ENCODE measurements around the gene B4GALT5.

Gene B4GALT5

DNA sequence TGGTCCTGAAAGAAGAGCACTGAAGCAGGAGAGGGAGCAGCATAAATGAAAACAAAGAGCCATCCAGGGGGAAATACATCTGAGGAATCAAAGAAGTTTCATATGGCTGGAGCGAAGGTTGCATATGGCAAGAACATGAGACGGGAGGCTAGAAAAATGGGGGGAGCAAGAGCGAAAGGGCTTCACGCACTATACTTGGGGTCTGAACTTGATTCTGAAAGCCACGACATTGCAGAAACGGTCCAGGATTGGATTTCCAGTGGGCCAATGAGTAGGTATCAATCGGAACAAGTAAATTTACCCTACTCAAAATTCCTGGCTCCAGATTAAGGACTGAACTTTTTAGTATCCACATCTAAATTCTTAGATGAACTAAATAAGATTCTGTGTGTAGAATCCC, 47.9 kb downstream of the B4GALT5 start:
- no peaks in the 10 kb centered on the region for H3K9me3 ChIP-seq (ENCODE audit: insufficient read depth, low read depth, low read length)
- H3K4me1 ChIP-seq (ENCODE audit: control insufficient read depth in 1 of 2, insufficient read depth in 2 of 2, low read length in 2 of 2) = peaks cover 0 to 3% of the 10 kb centered on the region in 2 experiments
- H3K9ac ChIP-seq (ENCODE audit: low read length) = no peak overlapping the region
- no peak overlapping the region for H3K14ac ChIP-seq (ENCODE audit: low read length)
- peaks cover 7% of the 10 kb centered on the region for H3K79me2 ChIP-seq (ENCODE audit: control insufficient read depth, insufficient read depth, low read length, poor library complexity)
- H2AFZ ChIP-seq (ENCODE audit: insufficient read depth, low read length, poor library complexity) = no peak overlapping the region
- no peaks in the 10 kb centered on the region for H3K79me1 ChIP-seq (ENCODE audit: low read length)
- no peak overlapping the region for H3K27ac ChIP-seq (ENCODE audit: low read depth, low read length)
- no CpG with 5 or more reads among the region's 7 CpGs for WGBS (ENCODE audit: extremely low coverage, insufficient coverage, insufficient read length)
- H4K8ac ChIP-seq (ENCODE audit: low read depth, low read length) = no peak overlapping the region
- H3K23ac ChIP-seq (ENCODE audit: low read length) = no peak overlapping the region
- H3K27me3 ChIP-seq (ENCODE audit: insufficient read depth, low read length) = no peaks in the 10 kb centered on the region
- DNase-seq = no peak
- H3K18ac ChIP-seq (ENCODE audit: low read length) = no peak overlapping the region
- peak overlapping the region; percentile 89 for H3K4ac ChIP-seq (ENCODE audit: low read depth, low read length)
- no peak overlapping the region for H2BK12ac ChIP-seq (ENCODE audit: low read length)
- no peak overlapping the region for H2BK120ac ChIP-seq (ENCODE audit: insufficient read depth, low read length, poor library complexity)
- H2AK5ac ChIP-seq (ENCODE audit: low read length) = no peak overlapping the region
- H4K91ac ChIP-seq (ENCODE audit: low read depth, low read length) = no peak overlapping the region
- no peak overlapping the region for H4K12ac ChIP-seq (ENCODE audit: low read depth, low read length)
- no peak overlapping the region for H3K4me3 ChIP-seq (ENCODE audit: low read depth, low read length)
- no peaks in the 10 kb centered on the region for H3K36me3 ChIP-seq (ENCODE audit: control insufficient read depth in 1 of 2, insufficient read depth in 2 of 2, low read length in 2 of 2)
- no peak overlapping the region for H3K4me2 ChIP-seq (ENCODE audit: low read length)
- no peak overlapping the region for H2BK5ac ChIP-seq (ENCODE audit: low read depth, low read length, poor library complexity)

DNA sequence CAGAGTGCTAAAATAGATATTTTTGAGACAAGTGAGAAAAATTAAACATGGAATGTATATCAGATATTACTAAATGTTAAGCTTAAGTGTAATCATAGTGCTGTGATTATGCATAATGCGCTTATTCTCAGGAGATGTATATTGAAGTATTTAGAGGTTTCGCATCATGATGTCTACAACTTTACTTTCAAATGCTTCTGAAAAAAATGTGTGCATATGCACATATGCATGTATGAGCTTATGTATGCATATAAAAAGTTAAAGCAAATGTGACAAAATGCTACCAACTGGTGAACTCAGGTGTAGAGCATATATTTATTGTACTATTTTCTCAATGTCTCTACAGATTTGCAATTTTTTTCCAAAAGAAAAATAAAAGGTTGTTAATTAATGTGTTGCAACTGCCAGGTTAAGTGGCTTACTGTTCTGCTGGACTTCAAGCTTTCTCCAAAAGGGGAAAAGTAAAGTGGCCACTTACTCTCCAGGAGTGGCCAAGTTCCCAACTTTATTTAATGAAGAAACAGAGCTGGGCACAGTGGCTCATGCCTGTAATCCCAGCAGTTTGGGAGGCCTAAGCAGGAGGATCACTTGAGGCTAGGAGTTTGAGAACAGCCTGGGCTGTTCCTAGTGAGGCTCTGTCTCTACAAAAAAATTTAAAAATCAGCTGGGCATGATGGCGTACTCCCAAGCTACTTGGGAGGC, 48.9 kb downstream of the B4GALT5 start:
- Histone ChIP-seq H4K91ac (ENCODE audit: low read depth, low read length) (no peak overlapping the region), H3K27ac (ENCODE audit: low read depth, low read length) (no peak overlapping the region), H4K12ac (ENCODE audit: low read depth, low read length) (no peak overlapping the region), H2AK5ac (ENCODE audit: low read length) (no peak overlapping the region), H2BK5ac (ENCODE audit: low read depth, low read length, poor library complexity) (no peak overlapping the region), H4K8ac (ENCODE audit: low read depth, low read length) (no peak overlapping the region), H3K79me1 (ENCODE audit: low read length) (no peaks in the 10 kb centered on the region), H3K4me3 (ENCODE audit: low read depth, low read length) (no peak overlapping the region), H2BK12ac (ENCODE audit: low read length) (no peak overlapping the region), H3K79me2 (ENCODE audit: control insufficient read depth, insufficient read depth, low read length, poor library complexity) (peaks cover 8% of the 10 kb centered on the region), H2BK120ac (ENCODE audit: insufficient read depth, low read length, poor library complexity) (no peak overlapping the region), H3K27me3 (ENCODE audit: insufficient read depth, low read length) (no peaks in the 10 kb centered on the region), H2AFZ (ENCODE audit: insufficient read depth, low read length, poor library complexity) (no peak overlapping the region), H3K9ac (ENCODE audit: low read length) (no peak overlapping the region), H3K23ac (ENCODE audit: low read length) (no peak overlapping the region), H3K36me3 (ENCODE audit: control insufficient read depth in 1 of 2, insufficient read depth in 2 of 2, low read length in 2 of 2) (no peaks in the 10 kb centered on the region), H3K4me2 (ENCODE audit: low read length) (no peak overlapping the region), H3K9me3 (ENCODE audit: insufficient read depth, low read depth, low read length) (no peaks in the 10 kb centered on the region), H3K14ac (ENCODE audit: low read length) (no peak overlapping the region), H3K4ac (ENCODE audit: low read depth, low read length) (peak overlapping the region; percentile 39), H3K4me1 (ENCODE audit: control insufficient read depth in 1 of 2, insufficient read depth in 2 of 2, low read length in 2 of 2) (peaks cover 0 to 3% of the 10 kb centered on the region in 2 experiments), H3K18ac (ENCODE audit: low read length) (no peak overlapping the region)
- DNase-seq = no peak
- no CpG with 5 or more reads among the region's 3 CpGs for WGBS (ENCODE audit: extremely low coverage, insufficient coverage, insufficient read length)

DNA sequence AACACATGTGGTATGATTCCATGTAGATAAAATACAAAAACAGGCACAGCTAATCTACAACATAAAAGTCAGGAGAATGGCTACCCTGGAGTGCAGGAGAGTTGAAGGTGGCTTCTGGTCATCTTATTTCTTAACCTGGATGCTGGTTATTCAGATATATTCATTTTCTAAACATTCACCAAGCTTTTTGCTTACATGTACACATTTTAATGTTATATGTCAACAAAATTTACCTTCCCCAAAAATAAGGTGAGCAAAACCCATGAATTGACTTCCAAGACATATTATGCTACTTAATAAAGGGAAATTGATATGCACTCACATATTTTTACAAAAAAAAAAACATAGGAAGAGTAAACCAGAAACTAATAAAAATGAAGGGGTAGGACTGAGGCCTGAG, 50.6 kb downstream of the B4GALT5 start:
- no peak overlapping the region for H3K9ac ChIP-seq (ENCODE audit: low read length)
- no peaks in the 10 kb centered on the region for H3K27me3 ChIP-seq (ENCODE audit: insufficient read depth, low read length)
- H2BK120ac ChIP-seq (ENCODE audit: insufficient read depth, low read length, poor library complexity) = no peak overlapping the region
- no peak overlapping the region for H3K4ac ChIP-seq (ENCODE audit: low read depth, low read length)
- no peak overlapping the region for H4K8ac ChIP-seq (ENCODE audit: low read depth, low read length)
- H4K12ac ChIP-seq (ENCODE audit: low read depth, low read length) = no peak overlapping the region
- no peak for DNase-seq
- H3K4me1 ChIP-seq (ENCODE audit: control insufficient read depth in 1 of 2, insufficient read depth in 2 of 2, low read length in 2 of 2) = peaks cover 0 to 1% of the 10 kb centered on the region in 2 experiments
- H3K9me3 ChIP-seq (ENCODE audit: insufficient read depth, low read depth, low read length) = no peaks in the 10 kb centered on the region
- H3K4me2 ChIP-seq (ENCODE audit: low read length) = no peak overlapping the region
- H3K4me3 ChIP-seq (ENCODE audit: low read depth, low read length) = no peak overlapping the region
- no peak overlapping the region for H3K18ac ChIP-seq (ENCODE audit: low read length)
- no peak overlapping the region for H3K14ac ChIP-seq (ENCODE audit: low read length)
- H2BK12ac ChIP-seq (ENCODE audit: low read length) = no peak overlapping the region
- H4K91ac ChIP-seq (ENCODE audit: low read depth, low read length) = no peak overlapping the region
- H3K27ac ChIP-seq (ENCODE audit: low read depth, low read length) = no peak overlapping the region
- no peaks in the 10 kb centered on the region for H3K79me1 ChIP-seq (ENCODE audit: low read length)
- H3K79me2 ChIP-seq (ENCODE audit: control insufficient read depth, insufficient read depth, low read length, poor library complexity) = peaks cover 1% of the 10 kb centered on the region
- no peaks in the 10 kb centered on the region for H3K36me3 ChIP-seq (ENCODE audit: control insufficient read depth in 1 of 2, insufficient read depth in 2 of 2, low read length in 2 of 2)
- H2BK5ac ChIP-seq (ENCODE audit: low read depth, low read length, poor library complexity) = no peak overlapping the region
- no peak overlapping the region for H2AFZ ChIP-seq (ENCODE audit: insufficient read depth, low read length, poor library complexity)
- H3K23ac ChIP-seq (ENCODE audit: low read length) = no peak overlapping the region
- no peak overlapping the region for H2AK5ac ChIP-seq (ENCODE audit: low read length)

DNA sequence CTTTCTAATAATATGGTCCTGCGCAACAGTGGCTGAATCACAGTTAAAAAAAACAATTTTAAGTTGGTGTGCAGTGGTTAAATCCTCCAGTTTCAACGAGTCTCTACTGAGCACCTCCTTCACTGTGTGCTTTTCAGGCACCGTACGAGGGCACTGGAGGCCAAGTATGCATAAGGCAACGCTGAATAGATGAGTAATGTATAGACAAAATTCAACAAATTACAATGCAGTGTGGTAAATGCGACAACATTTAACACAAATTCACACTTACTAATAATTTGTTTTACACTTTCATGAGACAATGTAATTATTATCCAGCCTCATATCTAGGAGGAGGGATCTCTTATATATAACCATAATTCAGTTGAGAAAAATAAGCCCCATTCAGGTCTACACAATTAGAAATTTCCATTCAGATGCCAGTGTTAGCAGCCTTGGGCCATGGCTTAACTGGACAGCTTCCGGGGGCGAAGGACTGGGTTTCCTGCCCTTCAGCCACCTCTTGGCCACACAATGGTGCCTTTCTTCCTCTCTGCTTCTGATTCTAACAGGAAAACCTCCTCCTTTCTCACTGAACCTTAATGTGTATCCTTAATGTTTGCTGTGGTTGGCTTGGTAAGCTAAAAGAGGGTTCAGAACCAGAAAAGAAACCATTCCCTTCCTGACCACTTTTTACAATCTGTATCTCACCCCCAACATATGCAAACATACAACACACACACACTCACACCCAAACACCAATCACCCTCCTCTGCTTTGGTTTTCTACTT, 51.9 kb downstream of the B4GALT5 start:
- Histone ChIP-seq H4K8ac (ENCODE audit: low read depth, low read length) (no peak overlapping the region), H4K91ac (ENCODE audit: low read depth, low read length) (no peak overlapping the region), H3K27me3 (ENCODE audit: insufficient read depth, low read length) (no peaks in the 10 kb centered on the region), H3K36me3 (ENCODE audit: control insufficient read depth in 1 of 2, insufficient read depth in 2 of 2, low read length in 2 of 2) (no peaks in the 10 kb centered on the region), H3K23ac (ENCODE audit: low read length) (no peak overlapping the region), H2AFZ (ENCODE audit: insufficient read depth, low read length, poor library complexity) (no peak overlapping the region), H3K18ac (ENCODE audit: low read length) (no peak overlapping the region), H3K4me2 (ENCODE audit: low read length) (no peak overlapping the region), H2BK5ac (ENCODE audit: low read depth, low read length, poor library complexity) (no peak overlapping the region), H2BK120ac (ENCODE audit: insufficient read depth, low read length, poor library complexity) (no peak overlapping the region), H3K79me1 (ENCODE audit: low read length) (no peaks in the 10 kb centered on the region), H2BK12ac (ENCODE audit: low read length) (no peak overlapping the region), H4K12ac (ENCODE audit: low read depth, low read length) (no peak overlapping the region), H3K14ac (ENCODE audit: low read length) (no peak overlapping the region), H3K4me3 (ENCODE audit: low read depth, low read length) (no peak overlapping the region), H3K9me3 (ENCODE audit: insufficient read depth, low read depth, low read length) (no peaks in the 10 kb centered on the region), H3K9ac (ENCODE audit: low read length) (no peak overlapping the region), H3K79me2 (ENCODE audit: control insufficient read depth, insufficient read depth, low read length, poor library complexity) (peaks cover 1% of the 10 kb centered on the region), H3K27ac (ENCODE audit: low read depth, low read length) (no peak overlapping the region), H3K4me1 (ENCODE audit: control insufficient read depth in 1 of 2, insufficient read depth in 2 of 2, low read length in 2 of 2) (peaks cover 0 to 1% of the 10 kb centered on the region in 2 experiments), H3K4ac (ENCODE audit: low read depth, low read length) (no peak overlapping the region), H2AK5ac (ENCODE audit: low read length) (no peak overlapping the region)
- DNase-seq = peak in 1 of 2 donors; percentile 32
- WGBS (ENCODE audit: extremely low coverage, insufficient coverage, insufficient read length) = no CpG with 5 or more reads among the region's 8 CpGs
